NB4 (cell line): ENCODE results near the gene SMYD2.
A peak's percentile ranks its signal among the peaks of the same experiment; 100 is the strongest.

Experiments
- DNase-seq: peaks from one replicate; pipeline ENCODE4 v3.0.0; 2010; ENCODE audit warnings: low read depth
- H3K4me3 ChIP-seq: one replicate; pipeline ENCODE4 v1.5.1; 2011; ENCODE audit warnings: mild to moderate bottlenecking, low read depth, low read length, moderate library complexity
- CTCF ChIP-seq: IDR thresholded peaks from one replicate; pipeline ENCODE4 v1.5.1; 2012; ENCODE audit warnings: low read depth, low read length
- MAX ChIP-seq: IDR thresholded peaks from 2 replicates; pipeline ENCODE4 v1.6.1; 2011; ENCODE audit warnings: low read depth, low read length
- MYC ChIP-seq: IDR thresholded peaks from 2 replicates; pipeline ENCODE4 v1.6.1; 2011; ENCODE audit warnings: low read depth, low read length
- POLR2A ChIP-seq: IDR thresholded peaks from 2 replicates; pipeline ENCODE4 v1.6.1; 2011; ENCODE audit warnings: mild to moderate bottlenecking; ENCODE audit not compliant: insufficient read length; ENCODE audit errors: extremely low read depth

SMYD2 gene

GRCh38 chr1:214255509-214255908 is 25.4 kb upstream of the SMYD2 start:
- no peak overlapping the region for H3K4me3 ChIP-seq
- TF ChIP-seq MAX (no peak), CTCF (no peak), POLR2A (no peak), MYC (no peak)
- no peak for DNase-seq

GRCh38 chr1:214259353-214259977 is 21.5 kb upstream of the SMYD2 start:
- TF ChIP-seq MAX: no peak
- no peak for TF ChIP-seq MYC
- TF ChIP-seq CTCF: no peak
- no peak for TF ChIP-seq POLR2A
- DNase-seq: no peak
- H3K4me3 ChIP-seq: no peak overlapping the region

- no peak for DNase-seq
- no peak overlapping the region for H3K4me3 ChIP-seq
- TF ChIP-seq MAX: no peak
- no peak for TF ChIP-seq MYC
- no peak for TF ChIP-seq CTCF
- no peak for TF ChIP-seq POLR2A
These were observed 20.3 kb upstream of the SMYD2 start for GRCh38 chr1:214260561-214261205.

- DNase-seq: peak; percentile 74
- TF ChIP-seq MYC: no peak
- TF ChIP-seq CTCF: peak; percentile 89
- H3K4me3 ChIP-seq: no peak overlapping the region
These were observed 19.5 kb upstream of the SMYD2 start for GRCh38 chr1:214261206-214262123.

- H3K4me3 ChIP-seq: no peak overlapping the region
- no peak for TF ChIP-seq MAX
- no peak for TF ChIP-seq CTCF
- no peak for TF ChIP-seq MYC
- no peak for TF ChIP-seq POLR2A
- DNase-seq: peak; percentile 31
These were observed 16.8 kb upstream of the SMYD2 start for GRCh38 chr1:214264196-214264595.
